Astrocyte (in vitro differentiated cells and primary cell): ENCODE results near the gene RFX1.

Source experiments
- CTCF ChIP-seq: IDR thresholded peaks from 2 replicates; pipeline ENCODE4 v1.5.1; 2011; ENCODE audit warnings: low read depth, mild to moderate bottlenecking, inconsistent platforms, low read length, moderate library complexity; ENCODE audit not compliant: insufficient read depth
- EZH2 ChIP-seq: IDR thresholded peaks from 2 replicates; pipeline ENCODE4 v1.6.1; 2012; ENCODE audit warnings: mild to moderate bottlenecking, low read length, inconsistent platforms; ENCODE audit not compliant: insufficient read depth

GRCh38 chr19:13972368-13973155, 33.6 kb downstream of the RFX1 start:
- TF ChIP-seq EZH2, result no peak
- no peak for TF ChIP-seq CTCF
